ENCODE measurements around the gene NIPA2. TPM values are rescaled to one million over a fixed set of nuclear protein-coding genes. Genes with fewer than 3 reads are reported as not detected.
"Not testable (repeated sequence)": the region's sequence is repeated elsewhere in the genome, so short reads cannot be mapped to it uniquely, and the experiment has no call there.

NIPA2 gene
- total RNA-seq, 2 donors from 2014 or later = 57.0 to 58.3 TPM

DNA sequence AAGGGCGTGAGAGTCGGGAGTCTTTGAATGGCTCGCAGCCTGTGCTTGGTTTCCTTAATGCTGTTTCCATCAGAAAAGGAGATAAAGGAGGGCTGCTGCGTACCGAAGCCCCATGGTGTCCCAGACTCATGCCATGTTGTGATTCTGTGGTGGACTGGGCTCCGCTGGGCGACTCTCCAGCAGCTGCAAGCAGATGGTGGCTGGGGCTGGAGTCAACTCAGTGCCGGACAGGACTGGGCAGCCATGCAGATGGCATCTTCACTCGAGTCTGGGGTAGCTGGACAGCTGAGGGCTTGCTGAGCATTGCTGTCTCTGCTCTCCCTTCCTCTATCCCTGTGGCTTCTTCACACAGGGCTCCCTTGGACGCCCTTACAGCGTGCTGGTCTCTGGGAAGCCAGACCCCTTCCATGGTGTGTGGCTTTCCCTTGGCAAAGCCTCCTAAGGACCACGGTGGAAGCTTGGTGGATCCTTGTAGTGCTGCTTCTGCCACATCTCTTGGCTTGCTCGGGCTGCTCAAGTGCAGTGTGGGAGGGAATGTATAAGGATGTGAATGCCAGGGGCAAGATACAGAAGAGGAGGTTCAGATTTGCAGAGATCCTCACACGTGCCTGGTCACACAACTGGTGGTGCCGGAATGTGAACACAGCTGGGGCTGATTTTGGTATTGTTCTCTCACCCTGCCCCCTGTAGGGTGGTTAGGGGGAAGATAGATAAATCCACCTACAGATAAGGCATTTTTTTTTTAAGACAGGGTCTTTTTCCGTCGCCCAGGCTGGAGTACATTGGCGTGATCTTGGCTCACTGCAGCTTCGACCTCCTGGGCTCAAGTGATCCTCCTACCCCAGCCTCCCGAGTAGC, 43.0 kb upstream of the NIPA2 start:
- peak overlapping the region; percentile 15 for H3K4me3 ChIP-seq (ENCODE audit: low read length)
- DNase-seq = peak; percentile 58
- Mint-ChIP-seq H3K27ac (peak overlapping the region; percentile 19), H3K27me3 (ENCODE audit: insufficient read depth) (no peaks in the 10 kb centered on the region), H3K36me3 (ENCODE audit: low read depth) (peaks cover 12% of the 10 kb centered on the region), H3K4me3 (peak overlapping the region; percentile 8), H3K4me1 (peaks cover 14% of the 10 kb centered on the region), H3K9me3 (peaks cover 8% of the 10 kb centered on the region)
- H3K9ac ChIP-seq (ENCODE audit: extremely low read depth, low read length, poor library complexity, severe bottlenecking) = no peak overlapping the region
- H3K27ac ChIP-seq (ENCODE audit: low read depth, low read length) = no peak overlapping the region
- peaks cover 2% of the 10 kb centered on the region for H3K4me1 ChIP-seq (ENCODE audit: control insufficient read depth, insufficient read depth, low read length)
- peaks cover 8% of the 10 kb centered on the region for H3K9me3 ChIP-seq (ENCODE audit: control insufficient read depth, low read length)
- no peaks in the 10 kb centered on the region for H3K27me3 ChIP-seq (ENCODE audit: control insufficient read depth, insufficient read depth, low read length, poor library complexity, severe bottlenecking)
- H3K36me3 ChIP-seq (ENCODE audit: control insufficient read depth, insufficient read depth, low read length) = no peaks in the 10 kb centered on the region
- TF ChIP-seq, protein P1, sequence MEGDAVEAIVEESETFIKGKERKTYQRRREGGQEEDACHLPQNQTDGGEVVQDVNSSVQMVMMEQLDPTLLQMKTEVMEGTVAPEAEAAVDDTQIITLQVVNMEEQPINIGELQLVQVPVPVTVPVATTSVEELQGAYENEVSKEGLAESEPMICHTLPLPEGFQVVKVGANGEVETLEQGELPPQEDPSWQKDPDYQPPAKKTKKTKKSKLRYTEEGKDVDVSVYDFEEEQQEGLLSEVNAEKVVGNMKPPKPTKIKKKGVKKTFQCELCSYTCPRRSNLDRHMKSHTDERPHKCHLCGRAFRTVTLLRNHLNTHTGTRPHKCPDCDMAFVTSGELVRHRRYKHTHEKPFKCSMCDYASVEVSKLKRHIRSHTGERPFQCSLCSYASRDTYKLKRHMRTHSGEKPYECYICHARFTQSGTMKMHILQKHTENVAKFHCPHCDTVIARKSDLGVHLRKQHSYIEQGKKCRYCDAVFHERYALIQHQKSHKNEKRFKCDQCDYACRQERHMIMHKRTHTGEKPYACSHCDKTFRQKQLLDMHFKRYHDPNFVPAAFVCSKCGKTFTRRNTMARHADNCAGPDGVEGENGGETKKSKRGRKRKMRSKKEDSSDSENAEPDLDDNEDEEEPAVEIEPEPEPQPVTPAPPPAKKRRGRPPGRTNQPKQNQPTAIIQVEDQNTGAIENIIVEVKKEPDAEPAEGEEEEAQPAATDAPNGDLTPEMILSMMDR (conservative IDR thresholded peaks at IDR 0.05) = no peak
- 87 to 94% methylated on average over 11 to 20 of the region's 20 CpGs for WGBS, 2 experiments (ENCODE audit: insufficient coverage in 1 of 2, insufficient read length in 1 of 2)

DNA sequence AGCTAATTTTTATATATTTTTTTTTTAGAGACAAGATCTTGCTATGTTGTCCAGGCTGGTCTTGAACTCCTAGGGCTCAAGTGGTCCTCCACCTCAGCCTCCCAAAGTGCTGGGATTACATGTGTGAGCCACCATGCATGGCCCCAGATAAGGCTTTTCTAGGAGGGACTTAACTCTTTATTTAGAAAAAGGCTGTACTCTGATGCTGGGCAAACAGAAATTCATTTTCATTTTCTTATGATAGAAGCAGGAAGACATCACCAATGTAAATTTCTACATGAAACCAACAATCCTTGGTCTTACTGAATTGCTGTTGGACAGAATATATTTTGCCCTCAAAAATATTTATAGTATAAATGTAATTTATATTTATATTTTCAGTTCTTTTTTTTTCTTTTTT, 42.4 kb upstream of the NIPA2 start:
- peaks cover 8% of the 10 kb centered on the region for H3K9me3 ChIP-seq (ENCODE audit: control insufficient read depth, low read length)

DNA sequence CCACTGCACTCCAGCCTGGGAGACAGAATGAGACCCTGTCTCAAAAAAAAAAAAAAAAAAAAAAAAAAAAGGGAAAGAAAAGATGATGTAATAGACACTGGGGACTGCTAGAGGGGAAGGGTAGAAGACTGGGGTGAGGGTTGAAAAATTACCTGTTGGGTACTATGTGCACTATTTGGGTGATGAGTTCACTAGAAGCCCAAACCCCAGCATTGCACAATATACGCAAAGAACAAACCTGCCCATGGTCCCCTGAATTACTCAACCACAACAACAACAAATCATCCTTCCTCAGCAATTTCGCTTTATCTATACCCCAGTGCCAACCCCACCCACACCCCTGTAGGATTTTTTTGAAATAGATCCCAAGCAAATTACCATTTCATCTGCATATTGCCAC, 38.6 kb upstream of the NIPA2 start:
- Histone ChIP-seq H3K27me3 (ENCODE audit: control insufficient read depth, insufficient read depth, low read length, poor library complexity, severe bottlenecking) (no peaks in the 10 kb centered on the region), H3K9me3 (ENCODE audit: control insufficient read depth, low read length) (peaks cover 8% of the 10 kb centered on the region), H3K9ac (ENCODE audit: extremely low read depth, low read length, poor library complexity, severe bottlenecking) (no peak overlapping the region), H3K4me1 (ENCODE audit: control insufficient read depth, insufficient read depth, low read length) (peaks cover 2% of the 10 kb centered on the region), H3K36me3 (ENCODE audit: control insufficient read depth, insufficient read depth, low read length) (no peaks in the 10 kb centered on the region), H3K27ac (ENCODE audit: low read depth, low read length) (no peak overlapping the region), H3K4me3 (ENCODE audit: low read length) (no peak overlapping the region)
- H3K4me1 Mint-ChIP-seq = peaks cover 7% of the 10 kb centered on the region
- H3K27ac Mint-ChIP-seq = no peak overlapping the region
- peaks cover 7% of the 10 kb centered on the region for H3K36me3 Mint-ChIP-seq (ENCODE audit: low read depth)
- DNase-seq = no peak
- TF ChIP-seq, protein P1 (conservative IDR thresholded peaks at IDR 0.05) = no peak
- H3K9me3 Mint-ChIP-seq = peaks cover 8% of the 10 kb centered on the region
- H3K4me3 Mint-ChIP-seq = no peak overlapping the region
- H3K27me3 Mint-ChIP-seq (ENCODE audit: insufficient read depth) = no peaks in the 10 kb centered on the region
- 96 to 100% methylated on average over 1 to 2 of the region's 2 CpGs for WGBS, 2 experiments (ENCODE audit: insufficient coverage in 1 of 2, insufficient read length in 1 of 2)

More for the DNA sequence above, 42.4 kb upstream of the NIPA2 start:
- Histone ChIP-seq H3K9ac (ENCODE audit: extremely low read depth, low read length, poor library complexity, severe bottlenecking) (no peak overlapping the region), H3K27me3 (ENCODE audit: control insufficient read depth, insufficient read depth, low read length, poor library complexity, severe bottlenecking) (no peaks in the 10 kb centered on the region), H3K4me3 (ENCODE audit: low read length) (no peak overlapping the region), H3K36me3 (ENCODE audit: control insufficient read depth, insufficient read depth, low read length) (no peaks in the 10 kb centered on the region), H3K27ac (ENCODE audit: low read depth, low read length) (no peak overlapping the region), H3K4me1 (ENCODE audit: control insufficient read depth, insufficient read depth, low read length) (peaks cover 2% of the 10 kb centered on the region)
- Mint-ChIP-seq H3K4me1 (peaks cover 15% of the 10 kb centered on the region), H3K9me3 (peaks cover 8% of the 10 kb centered on the region), H3K27me3 (ENCODE audit: insufficient read depth) (no peaks in the 10 kb centered on the region), H3K4me3 (no peak overlapping the region), H3K27ac (no peak overlapping the region), H3K36me3 (ENCODE audit: low read depth) (peaks cover 10% of the 10 kb centered on the region)
- TF ChIP-seq, protein P1 (conservative IDR thresholded peaks at IDR 0.05) = no peak
- DNase-seq = no peak

DNA sequence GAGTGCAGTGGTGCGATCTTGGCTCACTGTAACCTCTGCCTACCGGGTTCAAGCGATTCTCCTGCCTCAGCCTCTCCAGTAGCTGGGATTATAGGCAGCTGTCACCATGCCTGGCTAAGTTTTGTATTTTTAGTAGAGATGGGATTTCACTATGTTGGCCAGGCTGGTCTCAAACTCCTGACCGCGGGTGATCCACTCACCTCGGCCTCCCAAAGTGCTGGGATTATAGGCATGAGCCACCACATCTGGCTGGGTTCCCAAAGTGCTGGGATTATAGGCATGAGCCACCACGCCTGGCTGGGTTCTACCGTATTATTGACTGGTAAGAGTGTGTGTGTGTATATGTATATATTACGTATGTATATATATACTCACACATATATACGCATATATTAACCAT, 35.5 kb upstream of the NIPA2 start:
- WGBS, 2 experiments (ENCODE audit: insufficient coverage in 1 of 2, insufficient read length in 1 of 2) = 93 to 96% methylated on average over 6 to 7 of the region's 10 CpGs
- not testable (repeated sequence) for DNase-seq; H3K9me3 ChIP-seq (ENCODE audit: control insufficient read depth, low read length); H3K4me3 ChIP-seq (ENCODE audit: low read length); H3K4me3 Mint-ChIP-seq; H3K4me1 Mint-ChIP-seq; H3K27ac Mint-ChIP-seq; H3K27me3 ChIP-seq (ENCODE audit: control insufficient read depth, insufficient read depth, low read length, poor library complexity, severe bottlenecking); H3K27ac ChIP-seq (ENCODE audit: low read depth, low read length); H3K4me1 ChIP-seq (ENCODE audit: control insufficient read depth, insufficient read depth, low read length); H3K9ac ChIP-seq (ENCODE audit: extremely low read depth, low read length, poor library complexity, severe bottlenecking); H3K36me3 ChIP-seq (ENCODE audit: control insufficient read depth, insufficient read depth, low read length); H3K36me3 Mint-ChIP-seq (ENCODE audit: low read depth); H3K27me3 Mint-ChIP-seq (ENCODE audit: insufficient read depth); H3K9me3 Mint-ChIP-seq
